LoVo (cell line): Measurements from ENCODE around the gene ZRANB1.

ENCODE experiments used
- DNase-seq: peaks from one replicate; pipeline ENCODE4 v3.0.0-alpha.2; 2016; ENCODE audit warnings: low spot score

The ZRANB1 gene

GRCh38 chr10:124921261-124921660 lies 20.7 kb upstream of the ZRANB1 start:
- peak; percentile 7 for DNase-seq

- DNase-seq, result no peak
These were observed 18.2 kb upstream of the ZRANB1 start for GRCh38 chr10:124923684-124924083.

GRCh38 chr10:124926548-124926947 lies 15.4 kb upstream of the ZRANB1 start:
- DNase-seq, result no peak

GRCh38 chr10:124928087-124928486 lies 13.8 kb upstream of the ZRANB1 start:
- DNase-seq, result no peak

GRCh38 chr10:124928545-124928944 lies 13.4 kb upstream of the ZRANB1 start:
- DNase-seq, result no peak

GRCh38 chr10:124935946-124936345 lies 6.0 kb upstream of the ZRANB1 start:
- no peak for DNase-seq

GRCh38 chr10:124936813-124937212 lies 5.1 kb upstream of the ZRANB1 start:
- no peak for DNase-seq

- no peak for DNase-seq
These were observed 2.6 kb upstream of the ZRANB1 start for GRCh38 chr10:124939290-124939689.

GRCh38 chr10:124942317-124943169 lies 620 bp downstream of the ZRANB1 start:
- DNase-seq, result no peak

GRCh38 chr10:124943301-124944092 lies 1.6 kb downstream of the ZRANB1 start:
- no peak for DNase-seq

- DNase-seq, result no peak
These were observed 3.1 kb downstream of the ZRANB1 start for GRCh38 chr10:124944982-124945381.

- no peak for DNase-seq
These were observed 5.0 kb downstream of the ZRANB1 start for GRCh38 chr10:124946945-124947344.

- no peak for DNase-seq
These were observed 7.6 kb downstream of the ZRANB1 start for GRCh38 chr10:124949543-124949942.

- DNase-seq, result no peak
These were observed 10.2 kb downstream of the ZRANB1 start for GRCh38 chr10:124952123-124952522.

- DNase-seq, result no peak
These were observed 11.5 kb downstream of the ZRANB1 start for GRCh38 chr10:124953421-124953820.

GRCh38 chr10:124955243-124955642 lies 13.3 kb downstream of the ZRANB1 start:
- no peak for DNase-seq

- DNase-seq, result no peak
These were observed 13.9 kb downstream of the ZRANB1 start for GRCh38 chr10:124955868-124956267.

GRCh38 chr10:124956764-124957163 lies 14.8 kb downstream of the ZRANB1 start:
- DNase-seq, result no peak

GRCh38 chr10:124957404-124957947 lies 15.6 kb downstream of the ZRANB1 start:
- DNase-seq, result no peak

- no peak for DNase-seq
These were observed 17.6 kb downstream of the ZRANB1 start for GRCh38 chr10:124959564-124959963.

- no peak for DNase-seq
These were observed 19.3 kb downstream of the ZRANB1 start for GRCh38 chr10:124961248-124961570.

- DNase-seq, result no peak
These were observed 20.5 kb downstream of the ZRANB1 start for GRCh38 chr10:124962421-124962820.
